Smooth muscle cell (in vitro differentiated cells): ENCODE measurements around the gene GNAQ. TPM values are rescaled to one million over a fixed set of nuclear protein-coding genes. Genes with fewer than 3 reads are reported as not detected.

Experiments used
- DNase-seq: peaks from one replicate; lab custom pipeline; 2025; ENCODE audit not compliant: unreplicated experiment; lab: John Stamatoyannopoulos, UW
- H2AFZ ChIP-seq: fragments of 200-600 bp; sonication (generic); 2 replicates; pipeline ENCODE4 v1.6.0; 2016; ENCODE audit warnings: antibody characterized with exemption, low read depth, mild to moderate bottlenecking
- H3F3A ChIP-seq: fragments of 200-600 bp; sonication (generic); 2 replicates; pipeline ENCODE4 v1.6.0; 2017; ENCODE audit warnings: antibody characterized with exemption, low read depth
- H3K27ac ChIP-seq: fragments of 200-600 bp; sonication (generic); 2 replicates; pipeline ENCODE4 v1.5.1; 2016; ENCODE audit warnings: low read depth, mild to moderate bottlenecking
- H3K27me3 ChIP-seq: fragments of 200-600 bp; sonication (generic); 2 replicates; pipeline ENCODE4 v1.6.1; 2016; ENCODE audit warnings: low read depth, mild to moderate bottlenecking
- H3K36me3 ChIP-seq: fragments of 200-600 bp; sonication (generic); 2 replicates; pipeline ENCODE4 v1.5.1; 2016; ENCODE audit warnings: low read depth
- H3K4me1 ChIP-seq: fragments of 200-600 bp; sonication (generic); 2 replicates; pipeline ENCODE4 v1.5.1; 2016; ENCODE audit warnings: low read depth
- H3K4me2 ChIP-seq: fragments of 200-600 bp; sonication (generic); 2 replicates; pipeline ENCODE4 v1.6.0; 2016; ENCODE audit warnings: mild to moderate bottlenecking
- H3K4me3 ChIP-seq: fragments of 200-600 bp; sonication (generic); 2 replicates; pipeline ENCODE4 v1.5.1; 2016; ENCODE audit warnings: mild to moderate bottlenecking
- H3K79me2 ChIP-seq: fragments of 200-600 bp; sonication (generic); 2 replicates; pipeline ENCODE4 v1.6.0; 2016; ENCODE audit warnings: low read depth, mild to moderate bottlenecking
- H3K9ac ChIP-seq: fragments of 200-600 bp; sonication (generic); 2 replicates; pipeline ENCODE4 v1.6.0; 2016; ENCODE audit warnings: low read depth
- H3K9me3 ChIP-seq: fragments of 200-600 bp; sonication (generic); replicated peaks from 2 replicates; pipeline ENCODE4 v1.5.1; 2016; ENCODE audit warnings: low read depth
- H4K20me1 ChIP-seq: fragments of 200-600 bp; sonication (generic); 2 replicates; pipeline ENCODE4 v1.6.0; 2016; ENCODE audit warnings: low read depth
- WGBS: methylation state at CpG from one replicate; pipeline ENCODE4 v1.1.7; 2016; ENCODE audit warnings: low lambda C conversion rate; 5-methylcytosine and 5-hydroxymethylcytosine counted together
- polyA plus RNA-seq: library from polyadenylated mRNA; unstranded; fragments of >200 nt; fragmentation: Nextera tagmentation; extraction: Ambion mirVana; gene quantifications from 2 replicates; pipeline ENCODE4 v1.2.1, GENCODE V29; 2016
- total RNA-seq: library from RNA; depleted of rRNA; stranded (reverse); fragments of >200 nt; gene quantifications from 2 replicates; pipeline ENCODE4 v1.2.3, GENCODE V29; 2014
- TF ChIP-seq, protein P1 (sequence below): fragments of 200-600 bp; sonication (generic); IDR thresholded peaks from 2 replicates; pipeline ENCODE4 v1.5.1; 2017; ENCODE audit warnings: borderline replicate concordance, mild to moderate bottlenecking, antibody characterized with exemption; ENCODE audit not compliant: insufficient read depth, poor library complexity, severe bottlenecking

GNAQ gene
- total and polyA plus RNA-seq, 2 experiments from 2014 or later, result 12.5 to 41.4 TPM

DNA sequence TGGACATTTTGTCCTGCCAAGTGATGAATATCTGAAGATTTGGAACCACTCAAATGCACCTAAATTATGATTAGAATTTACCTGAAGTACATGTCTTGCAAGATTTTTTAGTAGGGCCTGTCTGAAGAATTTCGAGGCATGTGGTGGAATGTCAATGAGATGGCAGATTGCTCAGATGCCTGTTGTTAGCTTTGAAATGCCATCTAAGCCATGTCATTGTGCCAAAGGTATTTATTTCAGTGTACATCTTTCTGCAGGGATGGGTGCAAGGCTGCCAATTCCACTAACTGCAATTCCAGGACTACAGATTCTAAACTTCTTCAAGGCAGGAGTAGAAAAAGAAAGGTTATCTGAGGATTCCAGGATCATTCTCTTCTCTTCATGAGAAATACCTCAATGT lies 9.1 kb upstream of the GNAQ start:
- H3K27me3 ChIP-seq, result no peaks in the 10 kb centered on the region
- no peaks in the 10 kb centered on the region for H3K36me3 ChIP-seq
- no peak for DNase-seq
- no peak overlapping the region for H3K27ac ChIP-seq
- H3K79me2 ChIP-seq, result no peaks in the 10 kb centered on the region
- 53% methylated on average over 1 of the region's 1 CpG for WGBS
- H4K20me1 ChIP-seq, result no peaks in the 10 kb centered on the region
- H3K4me3 ChIP-seq, result no peak overlapping the region
- H3K9ac ChIP-seq, result no peak overlapping the region
- no peak overlapping the region for H3K4me2 ChIP-seq
- no peaks in the 10 kb centered on the region for H3K9me3 ChIP-seq
- H2AFZ ChIP-seq, result no peak overlapping the region
- TF ChIP-seq, protein P1, sequence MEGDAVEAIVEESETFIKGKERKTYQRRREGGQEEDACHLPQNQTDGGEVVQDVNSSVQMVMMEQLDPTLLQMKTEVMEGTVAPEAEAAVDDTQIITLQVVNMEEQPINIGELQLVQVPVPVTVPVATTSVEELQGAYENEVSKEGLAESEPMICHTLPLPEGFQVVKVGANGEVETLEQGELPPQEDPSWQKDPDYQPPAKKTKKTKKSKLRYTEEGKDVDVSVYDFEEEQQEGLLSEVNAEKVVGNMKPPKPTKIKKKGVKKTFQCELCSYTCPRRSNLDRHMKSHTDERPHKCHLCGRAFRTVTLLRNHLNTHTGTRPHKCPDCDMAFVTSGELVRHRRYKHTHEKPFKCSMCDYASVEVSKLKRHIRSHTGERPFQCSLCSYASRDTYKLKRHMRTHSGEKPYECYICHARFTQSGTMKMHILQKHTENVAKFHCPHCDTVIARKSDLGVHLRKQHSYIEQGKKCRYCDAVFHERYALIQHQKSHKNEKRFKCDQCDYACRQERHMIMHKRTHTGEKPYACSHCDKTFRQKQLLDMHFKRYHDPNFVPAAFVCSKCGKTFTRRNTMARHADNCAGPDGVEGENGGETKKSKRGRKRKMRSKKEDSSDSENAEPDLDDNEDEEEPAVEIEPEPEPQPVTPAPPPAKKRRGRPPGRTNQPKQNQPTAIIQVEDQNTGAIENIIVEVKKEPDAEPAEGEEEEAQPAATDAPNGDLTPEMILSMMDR, result no peak
- H3K4me1 ChIP-seq, result no peaks in the 10 kb centered on the region
- H3F3A ChIP-seq, result no peaks in the 10 kb centered on the region

DNA sequence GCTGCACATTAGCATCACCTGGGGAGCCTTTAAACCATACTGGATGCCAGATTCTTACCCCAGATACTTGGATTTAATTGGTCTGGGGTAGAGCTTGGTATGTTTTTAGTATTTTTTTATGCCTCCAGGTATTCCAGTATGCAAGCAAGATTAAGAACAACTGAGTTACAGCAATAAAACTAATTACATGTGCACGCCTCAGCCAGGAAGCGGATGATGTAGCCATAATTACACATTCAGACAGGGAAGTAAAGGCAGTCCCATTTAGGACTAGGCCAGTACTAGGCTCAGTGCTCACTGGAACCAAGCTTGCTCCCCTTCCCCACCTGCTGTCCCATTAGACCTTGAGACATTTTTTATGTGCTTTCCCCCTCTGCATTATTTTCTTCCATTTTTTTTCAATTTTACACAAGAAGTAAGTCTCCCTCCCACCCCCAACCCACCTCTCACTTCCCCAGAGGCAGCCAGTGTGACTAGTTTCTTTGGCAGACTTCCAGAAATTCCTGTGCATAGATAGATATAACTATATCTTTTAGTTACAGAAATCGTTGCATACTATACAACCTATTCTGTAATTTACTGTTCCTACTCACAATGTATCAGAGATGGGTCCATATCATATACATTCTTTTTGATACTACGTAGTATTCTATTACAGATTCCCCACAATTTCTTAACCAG lies 7.1 kb upstream of the GNAQ start:
- DNase-seq, result no peak
- H3K79me2 ChIP-seq, result no peaks in the 10 kb centered on the region
- WGBS, result 82% methylated on average over 4 of the region's 4 CpGs

DNA sequence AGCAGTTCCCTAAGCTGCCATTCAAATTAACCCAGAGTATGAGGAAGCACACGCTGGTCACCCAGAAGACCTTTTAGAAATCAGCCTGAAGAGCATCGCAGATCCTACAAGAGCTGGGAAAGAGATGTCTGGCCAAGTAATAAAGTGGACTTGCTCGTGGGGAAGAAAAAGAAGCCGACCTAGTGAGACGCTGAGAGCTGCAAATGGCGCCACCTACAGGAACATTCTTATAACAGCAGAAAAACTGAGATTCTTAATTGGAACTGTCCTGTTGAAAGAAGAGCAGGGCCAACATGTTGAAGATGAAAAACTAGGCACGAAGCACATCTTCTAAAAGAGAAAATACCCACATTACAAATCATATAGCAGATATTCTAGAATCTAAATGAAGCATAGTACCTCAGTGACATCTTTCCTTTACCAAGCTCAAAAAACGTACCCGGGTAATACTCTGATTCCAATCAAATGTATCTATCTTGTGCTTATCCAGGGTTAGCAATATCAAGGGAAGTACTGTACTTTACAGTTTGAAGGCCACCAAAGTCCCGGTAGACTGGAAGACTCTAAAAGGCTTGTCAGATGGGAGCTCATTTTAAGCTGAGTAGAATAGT lies 3.9 kb upstream of the GNAQ start:
- no peaks in the 10 kb centered on the region for H3K27me3 ChIP-seq
- TF ChIP-seq, protein P1, result peak; percentile 87
- WGBS, result 25% methylated on average over 10 of the region's 10 CpGs
- H2AFZ ChIP-seq, result peak overlapping the region; percentile 81
- peak overlapping the region; percentile 29 for H3K27ac ChIP-seq
- peak overlapping the region; percentile 73 for H3K4me2 ChIP-seq
- peak overlapping the region; percentile 12 for H3K4me3 ChIP-seq
- H3K9me3 ChIP-seq, result no peaks in the 10 kb centered on the region
- H3K9ac ChIP-seq, result no peak overlapping the region
- H3K79me2 ChIP-seq, result peaks cover 2% of the 10 kb centered on the region
- H4K20me1 ChIP-seq, result peaks cover 1% of the 10 kb centered on the region
- no peak for DNase-seq
- no peaks in the 10 kb centered on the region for H3K36me3 ChIP-seq
- peaks cover 10% of the 10 kb centered on the region for H3K4me1 ChIP-seq
- peaks cover 4% of the 10 kb centered on the region for H3F3A ChIP-seq

More for the DNA sequence above, 7.1 kb upstream of the GNAQ start:
- TF ChIP-seq, protein P1, result no peak
- H3F3A ChIP-seq, result peaks cover 4% of the 10 kb centered on the region
- no peak overlapping the region for H2AFZ ChIP-seq
- no peak overlapping the region for H3K9ac ChIP-seq
- no peaks in the 10 kb centered on the region for H3K36me3 ChIP-seq
- H4K20me1 ChIP-seq, result no peaks in the 10 kb centered on the region
- peaks cover 4% of the 10 kb centered on the region for H3K4me1 ChIP-seq
- H3K27me3 ChIP-seq, result no peaks in the 10 kb centered on the region
- no peak overlapping the region for H3K27ac ChIP-seq
- no peak overlapping the region for H3K4me3 ChIP-seq
- H3K9me3 ChIP-seq, result no peaks in the 10 kb centered on the region
- H3K4me2 ChIP-seq, result no peak overlapping the region
